HepG2 (cell line): ENCODE measurements around the gene GFER. TPM values are rescaled to one million over a fixed set of nuclear protein-coding genes. Genes with fewer than 3 reads are reported as not detected.
A peak's percentile ranks its signal among the peaks of the same experiment; 100 is the strongest.

Source experiments
- ARID2 ChIP-seq: sonication (generic); formaldehyde crosslinking; IDR thresholded peaks from 2 replicates; pipeline ENCODE4 v1.8.1; 2022; ENCODE audit warnings: mild to moderate bottlenecking, missing genetic modification reagents, borderline replicate concordance
- HDAC1 ChIP-seq: sonication (generic); formaldehyde crosslinking; IDR thresholded peaks from 2 replicates; pipeline ENCODE4 v1.5.1; 2020; ENCODE audit warnings: mild to moderate bottlenecking, missing genetic modification reagents
- MYC ChIP-seq: sonication (generic); formaldehyde crosslinking; IDR thresholded peaks from 2 replicates; pipeline ENCODE4 v1.9.0; 2021; ENCODE audit warnings: missing genetic modification reagents, borderline replicate concordance
- MYNN ChIP-seq: sonication (generic); formaldehyde crosslinking; IDR thresholded peaks from 2 replicates; pipeline ENCODE4 v1.4.0; 2020; ENCODE audit warnings: mild to moderate bottlenecking, low read depth, missing genetic modification reagents
- NFKB2 ChIP-seq: sonication (generic); formaldehyde crosslinking; IDR thresholded peaks from 2 replicates; pipeline ENCODE4 v1.4.0; 2020; ENCODE audit warnings: missing genetic modification reagents, borderline replicate concordance
- POGZ ChIP-seq: sonication (generic); formaldehyde crosslinking; IDR thresholded peaks from 2 replicates; pipeline ENCODE4 v1.4.0; 2020; ENCODE audit warnings: mild to moderate bottlenecking, missing genetic modification reagents
- TBP ChIP-seq: sonication (generic); formaldehyde crosslinking; IDR thresholded peaks from 2 replicates; pipeline ENCODE4 v1.5.0; 2020; ENCODE audit warnings: missing genetic modification reagents
- TFE3 ChIP-seq: IDR thresholded peaks from 2 replicates; pipeline ENCODE4 v1.6.1; 2016
- THYN1 ChIP-seq: sonication (generic); formaldehyde crosslinking; IDR thresholded peaks from 2 replicates; pipeline ENCODE4 v1.8.1; 2023; ENCODE audit warnings: low read depth, mild to moderate bottlenecking, moderate library complexity, missing genetic modification reagents, borderline replicate concordance
- WIZ ChIP-seq: sonication (generic); formaldehyde crosslinking; IDR thresholded peaks from 2 replicates; pipeline ENCODE4 v1.5.1; 2020; ENCODE audit warnings: mild to moderate bottlenecking, missing genetic modification reagents
- ZFX ChIP-seq: sonication (generic); formaldehyde crosslinking; IDR thresholded peaks from 2 replicates; pipeline ENCODE4 v1.4.0; 2020; ENCODE audit warnings: mild to moderate bottlenecking, low read depth, missing genetic modification reagents, moderate library complexity
- ZNF3 ChIP-seq: IDR thresholded peaks from 2 replicates; pipeline ENCODE4 v1.7.0; 2017; ENCODE audit warnings: inconsistent platforms
- ZNF552 ChIP-seq: sonication (generic); formaldehyde crosslinking; IDR thresholded peaks from 2 replicates; pipeline ENCODE4 v1.9.0; 2022; ENCODE audit warnings: missing genetic modification reagents, mild to moderate bottlenecking, borderline replicate concordance
- ZNF660 ChIP-seq: sonication (generic); formaldehyde crosslinking; IDR thresholded peaks from 2 replicates; pipeline ENCODE4 v1.5.1; 2020; ENCODE audit warnings: mild to moderate bottlenecking, low read depth, missing genetic modification reagents, borderline replicate concordance
- polyA plus RNA-seq, 8 experiments: library from polyadenylated mRNA; depleted of rRNA in 3 of 8; stranded (reverse) in 7 of 8; unstranded in 1 of 8; fragments of >200 nt; fragmentation: Illumina TruSeq in 4 of 8; extraction: Trizol in 4 of 8; gene quantifications; 2 replicates each; pipeline versions ENCODE4 v1.2.1 to v1.2.3, GENCODE V29; 2011 to 2016; ENCODE audit warnings: low read depth in 4 of 8, missing spikeins in 1 of 8, mixed read lengths in 1 of 8; ENCODE audit not compliant: insufficient read depth in 1 of 8
- total RNA-seq, 5 experiments: library from RNA; depleted of rRNA; stranded (reverse); fragments of >200 nt; fragmentation: Illumina TruSeq; extraction: Trizol; gene quantifications; 2 replicates each; pipeline ENCODE4 v1.2.3, GENCODE V29; 2016; ENCODE audit warnings: low read depth in 1 of 5
- TF ChIP-seq, protein P1 (sequence below): sonication (generic); formaldehyde crosslinking; IDR thresholded peaks from 2 replicates; pipeline ENCODE4 v1.9.0; 2022; ENCODE audit warnings: low read depth, missing genetic modification reagents
- TF ChIP-seq, protein P2 (sequence below): sonication (generic); formaldehyde crosslinking; IDR thresholded peaks from 2 replicates; pipeline ENCODE4 v1.4.0; 2020; ENCODE audit warnings: mild to moderate bottlenecking, low read depth, missing genetic modification reagents
- TF ChIP-seq, protein P3 (sequence below): sonication (generic); formaldehyde crosslinking; IDR thresholded peaks from 2 replicates; pipeline ENCODE4 v1.8.1; 2023; ENCODE audit warnings: missing genetic modification reagents, inconsistent platforms, borderline replicate concordance
- TF ChIP-seq, protein P4 (sequence below): sonication (generic); formaldehyde crosslinking; IDR thresholded peaks from 2 replicates; pipeline ENCODE4 v1.4.0; 2020; ENCODE audit warnings: missing genetic modification reagents

GFER gene
- total and polyA plus RNA-seq, 2 of the 13 experiments (the other 11 are each of a cell fraction or from before 2014, with no cell fraction given): 28.6 to 71.7 TPM

DNA sequence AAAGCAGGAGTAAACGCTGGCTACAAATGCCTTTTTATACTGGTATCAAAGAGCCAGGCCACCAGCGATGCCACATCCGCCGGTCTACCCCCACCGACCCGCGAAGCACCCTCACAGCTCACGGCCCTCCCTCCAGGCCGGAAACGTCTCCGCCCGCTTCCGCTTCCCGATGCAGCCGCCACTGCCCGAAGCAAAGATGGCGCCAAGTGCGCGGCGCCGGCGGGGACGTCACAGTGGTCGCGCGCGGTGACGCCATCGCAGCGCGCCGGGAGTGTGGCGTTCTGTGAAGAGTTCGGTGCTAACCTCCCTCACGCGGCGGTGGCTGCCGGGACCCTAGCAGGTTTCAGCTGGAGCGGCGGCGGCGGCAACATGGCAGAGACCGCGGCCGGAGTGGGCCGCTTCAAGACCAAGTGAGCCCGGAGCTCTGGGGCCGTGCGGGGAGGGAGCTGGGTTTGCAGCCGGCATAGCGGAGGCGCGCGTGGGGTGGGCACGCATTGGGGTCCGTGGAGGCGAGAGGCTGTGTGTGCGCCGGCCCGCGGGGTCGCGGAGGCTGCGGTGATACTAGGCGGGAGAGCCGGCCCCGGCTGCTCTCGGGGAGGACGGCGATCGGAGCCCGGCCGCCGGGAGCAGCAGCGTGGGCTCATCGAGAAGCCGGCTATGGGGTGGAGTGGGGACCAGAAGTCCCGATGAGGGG lies 12.1 kb upstream of the GFER start, which contains the start of gene TBL3 (continued):
- TF ChIP-seq, protein P1, sequence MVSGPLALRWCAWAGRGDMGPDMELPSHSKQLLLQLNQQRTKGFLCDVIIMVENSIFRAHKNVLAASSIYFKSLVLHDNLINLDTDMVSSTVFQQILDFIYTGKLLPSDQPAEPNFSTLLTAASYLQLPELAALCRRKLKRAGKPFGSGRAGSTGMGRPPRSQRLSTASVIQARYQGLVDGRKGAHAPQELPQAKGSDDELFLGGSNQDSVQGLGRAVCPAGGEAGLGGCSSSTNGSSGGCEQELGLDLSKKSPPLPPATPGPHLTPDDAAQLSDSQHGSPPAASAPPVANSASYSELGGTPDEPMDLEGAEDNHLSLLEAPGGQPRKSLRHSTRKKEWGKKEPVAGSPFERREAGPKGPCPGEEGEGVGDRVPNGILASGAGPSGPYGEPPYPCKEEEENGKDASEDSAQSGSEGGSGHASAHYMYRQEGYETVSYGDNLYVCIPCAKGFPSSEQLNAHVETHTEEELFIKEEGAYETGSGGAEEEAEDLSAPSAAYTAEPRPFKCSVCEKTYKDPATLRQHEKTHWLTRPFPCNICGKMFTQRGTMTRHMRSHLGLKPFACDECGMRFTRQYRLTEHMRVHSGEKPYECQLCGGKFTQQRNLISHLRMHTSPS (CRISPR knock-in tag): peak; percentile 82; the same call in 1 of the 2 replicates
- TF ChIP-seq MYNN (CRISPR knock-in tag) (no peak), HDAC1 (peak; percentile 99), ARID2 (CRISPR knock-in tag) (no peak; the same call in 1 of the 2 replicates), ZNF660 (no peak), TFE3 (CRISPR knock-in tag) (peak; percentile 68), WIZ (CRISPR knock-in tag) (0 out of 2 replicates have a peak, but pooled peaks have one; percentile 45), TBP (CRISPR knock-in tag) (peak; percentile 98), NFKB2 (CRISPR knock-in tag) (peak; percentile 82; the same call in 1 of the 2 replicates), MYC (CRISPR knock-in tag) (peak; percentile 93), POGZ (CRISPR knock-in tag) (peak; percentile 97), ZNF552 (CRISPR knock-in tag) (peak; percentile 87), ZFX (CRISPR knock-in tag) (peak; percentile 91), ZNF3 (CRISPR knock-in tag) (no peak), THYN1 (no peak)
- TF ChIP-seq, protein P2, sequence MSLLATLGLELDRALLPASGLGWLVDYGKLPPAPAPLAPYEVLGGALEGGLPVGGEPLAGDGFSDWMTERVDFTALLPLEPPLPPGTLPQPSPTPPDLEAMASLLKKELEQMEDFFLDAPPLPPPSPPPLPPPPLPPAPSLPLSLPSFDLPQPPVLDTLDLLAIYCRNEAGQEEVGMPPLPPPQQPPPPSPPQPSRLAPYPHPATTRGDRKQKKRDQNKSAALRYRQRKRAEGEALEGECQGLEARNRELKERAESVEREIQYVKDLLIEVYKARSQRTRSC: peak; percentile 87; the same call in 1 of the 2 replicates
- TF ChIP-seq, protein P3, sequence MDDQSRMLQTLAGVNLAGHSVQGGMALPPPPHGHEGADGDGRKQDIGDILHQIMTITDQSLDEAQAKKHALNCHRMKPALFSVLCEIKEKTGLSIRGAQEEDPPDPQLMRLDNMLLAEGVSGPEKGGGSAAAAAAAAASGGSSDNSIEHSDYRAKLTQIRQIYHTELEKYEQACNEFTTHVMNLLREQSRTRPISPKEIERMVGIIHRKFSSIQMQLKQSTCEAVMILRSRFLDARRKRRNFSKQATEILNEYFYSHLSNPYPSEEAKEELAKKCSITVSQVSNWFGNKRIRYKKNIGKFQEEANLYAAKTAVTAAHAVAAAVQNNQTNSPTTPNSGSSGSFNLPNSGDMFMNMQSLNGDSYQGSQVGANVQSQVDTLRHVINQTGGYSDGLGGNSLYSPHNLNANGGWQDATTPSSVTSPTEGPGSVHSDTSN: no peak
- TF ChIP-seq, protein P4, sequence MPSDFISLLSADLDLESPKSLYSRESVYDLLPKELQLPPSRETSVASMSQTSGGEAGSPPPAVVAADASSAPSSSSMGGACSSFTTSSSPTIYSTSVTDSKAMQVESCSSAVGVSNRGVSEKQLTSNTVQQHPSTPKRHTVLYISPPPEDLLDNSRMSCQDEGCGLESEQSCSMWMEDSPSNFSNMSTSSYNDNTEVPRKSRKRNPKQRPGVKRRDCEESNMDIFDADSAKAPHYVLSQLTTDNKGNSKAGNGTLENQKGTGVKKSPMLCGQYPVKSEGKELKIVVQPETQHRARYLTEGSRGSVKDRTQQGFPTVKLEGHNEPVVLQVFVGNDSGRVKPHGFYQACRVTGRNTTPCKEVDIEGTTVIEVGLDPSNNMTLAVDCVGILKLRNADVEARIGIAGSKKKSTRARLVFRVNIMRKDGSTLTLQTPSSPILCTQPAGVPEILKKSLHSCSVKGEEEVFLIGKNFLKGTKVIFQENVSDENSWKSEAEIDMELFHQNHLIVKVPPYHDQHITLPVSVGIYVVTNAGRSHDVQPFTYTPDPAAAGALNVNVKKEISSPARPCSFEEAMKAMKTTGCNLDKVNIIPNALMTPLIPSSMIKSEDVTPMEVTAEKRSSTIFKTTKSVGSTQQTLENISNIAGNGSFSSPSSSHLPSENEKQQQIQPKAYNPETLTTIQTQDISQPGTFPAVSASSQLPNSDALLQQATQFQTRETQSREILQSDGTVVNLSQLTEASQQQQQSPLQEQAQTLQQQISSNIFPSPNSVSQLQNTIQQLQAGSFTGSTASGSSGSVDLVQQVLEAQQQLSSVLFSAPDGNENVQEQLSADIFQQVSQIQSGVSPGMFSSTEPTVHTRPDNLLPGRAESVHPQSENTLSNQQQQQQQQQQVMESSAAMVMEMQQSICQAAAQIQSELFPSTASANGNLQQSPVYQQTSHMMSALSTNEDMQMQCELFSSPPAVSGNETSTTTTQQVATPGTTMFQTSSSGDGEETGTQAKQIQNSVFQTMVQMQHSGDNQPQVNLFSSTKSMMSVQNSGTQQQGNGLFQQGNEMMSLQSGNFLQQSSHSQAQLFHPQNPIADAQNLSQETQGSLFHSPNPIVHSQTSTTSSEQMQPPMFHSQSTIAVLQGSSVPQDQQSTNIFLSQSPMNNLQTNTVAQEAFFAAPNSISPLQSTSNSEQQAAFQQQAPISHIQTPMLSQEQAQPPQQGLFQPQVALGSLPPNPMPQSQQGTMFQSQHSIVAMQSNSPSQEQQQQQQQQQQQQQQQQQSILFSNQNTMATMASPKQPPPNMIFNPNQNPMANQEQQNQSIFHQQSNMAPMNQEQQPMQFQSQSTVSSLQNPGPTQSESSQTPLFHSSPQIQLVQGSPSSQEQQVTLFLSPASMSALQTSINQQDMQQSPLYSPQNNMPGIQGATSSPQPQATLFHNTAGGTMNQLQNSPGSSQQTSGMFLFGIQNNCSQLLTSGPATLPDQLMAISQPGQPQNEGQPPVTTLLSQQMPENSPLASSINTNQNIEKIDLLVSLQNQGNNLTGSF: no peak
